ENCODE data around the gene TRAF6.

Gene TRAF6

DNA sequence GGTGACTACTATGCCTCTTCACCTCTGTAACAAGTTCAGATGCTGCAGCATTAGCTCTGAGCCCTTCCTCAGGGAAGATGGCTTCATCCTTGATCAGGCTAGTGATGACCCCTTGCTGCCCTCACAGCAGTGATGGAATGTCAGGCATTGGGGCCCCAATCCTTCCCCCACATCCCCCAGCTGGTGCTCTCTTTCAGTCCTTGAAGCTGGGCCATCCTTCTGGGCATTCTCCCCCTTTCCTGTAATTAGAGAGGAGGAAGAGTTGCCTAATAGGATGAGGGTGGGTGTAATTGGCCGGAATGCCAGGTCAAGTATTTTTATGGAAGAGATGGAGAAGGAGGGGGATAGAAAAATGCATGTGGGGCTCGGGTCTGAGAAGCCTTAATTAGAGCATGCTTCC, 62.6 kb downstream of the TRAF6 start:
- no peak for TF ChIP-seq CTCF (IDR thresholded peaks at IDR 0.05; ENCODE audit: low read depth, low read length)
- H3K9me3 ChIP-seq = no peaks in the 10 kb centered on the region
- H3K27me3 ChIP-seq = no peaks in the 10 kb centered on the region
- H3K36me3 ChIP-seq = no peaks in the 10 kb centered on the region
- H3K4me1 ChIP-seq = no peaks in the 10 kb centered on the region
- DNase-seq = no peak
- H3K4me3 ChIP-seq (ENCODE audit: low read depth, low read length) = no peak overlapping the region

GRCh38 chr11:36446135-36446534, 63.9 kb downstream of the TRAF6 start:
- no peak for DNase-seq
- no peaks in the 10 kb centered on the region for H3K4me1 ChIP-seq
- H3K27me3 ChIP-seq = no peaks in the 10 kb centered on the region
- TF ChIP-seq CTCF (IDR thresholded peaks at IDR 0.05; ENCODE audit: low read depth, low read length) = no peak
- no peak overlapping the region for H3K4me3 ChIP-seq (ENCODE audit: low read depth, low read length)
- H3K36me3 ChIP-seq = no peaks in the 10 kb centered on the region
- no peaks in the 10 kb centered on the region for H3K9me3 ChIP-seq

DNA sequence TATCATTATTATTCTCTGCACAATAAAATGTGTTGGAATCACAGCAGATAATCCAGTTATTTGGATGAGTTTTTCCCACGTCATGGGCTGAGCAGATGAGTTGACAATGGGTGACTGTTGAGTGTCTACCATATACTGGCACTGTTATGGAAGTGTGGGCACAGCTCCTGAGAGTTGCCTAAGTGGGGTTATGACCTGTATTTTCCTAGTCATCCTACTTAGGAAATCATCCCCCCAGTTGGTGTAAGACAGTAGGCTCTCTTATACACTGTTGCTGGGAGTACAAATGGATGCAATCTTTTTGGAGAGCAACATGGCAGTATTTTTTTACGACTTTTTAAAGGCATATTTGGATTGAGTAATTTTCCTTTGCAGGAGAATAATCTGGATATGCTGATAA, 66.4 kb downstream of the TRAF6 start:
- Histone ChIP-seq H3K27me3 (no peaks in the 10 kb centered on the region), H3K36me3 (no peaks in the 10 kb centered on the region), H3K9me3 (no peaks in the 10 kb centered on the region), H3K4me1 (no peaks in the 10 kb centered on the region), H3K4me3 (ENCODE audit: low read depth, low read length) (no peak overlapping the region)
- no peak for TF ChIP-seq CTCF (IDR thresholded peaks at IDR 0.05; ENCODE audit: low read depth, low read length)
- no peak for DNase-seq

- no peaks in the 10 kb centered on the region for H3K36me3 ChIP-seq
- no peak for DNase-seq
- no peak for TF ChIP-seq CTCF (IDR thresholded peaks at IDR 0.05; ENCODE audit: low read depth, low read length)
- H3K9me3 ChIP-seq = no peaks in the 10 kb centered on the region
- H3K4me1 ChIP-seq = no peaks in the 10 kb centered on the region
- no peak overlapping the region for H3K4me3 ChIP-seq (ENCODE audit: low read depth, low read length)
- no peaks in the 10 kb centered on the region for H3K27me3 ChIP-seq
Observed at GRCh38 chr11:36441610-36442208, 68.4 kb downstream of the TRAF6 start.

GRCh38 chr11:36438126-36438525, 71.9 kb downstream of the TRAF6 start:
- TF ChIP-seq CTCF (IDR thresholded peaks at IDR 0.05; ENCODE audit: low read depth, low read length) = no peak
- no peaks in the 10 kb centered on the region for H3K4me1 ChIP-seq
- no peak overlapping the region for H3K4me3 ChIP-seq (ENCODE audit: low read depth, low read length)
- H3K9me3 ChIP-seq = no peaks in the 10 kb centered on the region
- no peak for DNase-seq
- no peaks in the 10 kb centered on the region for H3K27me3 ChIP-seq
- no peaks in the 10 kb centered on the region for H3K36me3 ChIP-seq

DNA sequence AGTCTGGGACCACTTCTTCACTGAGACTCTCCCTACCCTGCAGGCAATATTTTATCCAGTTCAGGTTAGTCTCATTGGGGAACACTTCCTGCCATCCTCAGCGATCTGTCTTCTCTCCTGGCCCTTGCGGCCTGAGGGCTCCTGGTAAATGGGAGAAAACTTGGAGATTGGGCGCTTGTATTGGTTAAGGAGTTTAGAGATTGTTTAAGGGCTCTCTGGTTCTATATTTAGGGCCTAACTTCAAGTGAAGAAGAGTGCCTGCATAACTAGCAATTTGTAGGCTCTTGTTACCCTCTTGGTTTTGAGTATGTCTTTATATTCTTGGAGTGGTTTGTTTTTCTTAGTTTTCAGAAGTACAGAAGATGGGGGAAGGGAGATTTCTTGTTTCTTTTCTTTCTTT, 72.7 kb downstream of the TRAF6 start:
- no peaks in the 10 kb centered on the region for H3K27me3 ChIP-seq
- H3K4me1 ChIP-seq = no peaks in the 10 kb centered on the region
- no peak overlapping the region for H3K4me3 ChIP-seq (ENCODE audit: low read depth, low read length)
- H3K36me3 ChIP-seq = no peaks in the 10 kb centered on the region
- DNase-seq = no peak
- H3K9me3 ChIP-seq = no peaks in the 10 kb centered on the region
- no peak for TF ChIP-seq CTCF (IDR thresholded peaks at IDR 0.05; ENCODE audit: low read depth, low read length)

Measured in BE2C (cell line).